ENCODE results near the gene OTULIN. TPM values are rescaled to one million over a fixed set of nuclear protein-coding genes. Genes with fewer than 3 reads are reported as not detected.

OTULIN gene
- total RNA-seq, 1 donor from 2014 or later: 31.1 TPM

DNA sequence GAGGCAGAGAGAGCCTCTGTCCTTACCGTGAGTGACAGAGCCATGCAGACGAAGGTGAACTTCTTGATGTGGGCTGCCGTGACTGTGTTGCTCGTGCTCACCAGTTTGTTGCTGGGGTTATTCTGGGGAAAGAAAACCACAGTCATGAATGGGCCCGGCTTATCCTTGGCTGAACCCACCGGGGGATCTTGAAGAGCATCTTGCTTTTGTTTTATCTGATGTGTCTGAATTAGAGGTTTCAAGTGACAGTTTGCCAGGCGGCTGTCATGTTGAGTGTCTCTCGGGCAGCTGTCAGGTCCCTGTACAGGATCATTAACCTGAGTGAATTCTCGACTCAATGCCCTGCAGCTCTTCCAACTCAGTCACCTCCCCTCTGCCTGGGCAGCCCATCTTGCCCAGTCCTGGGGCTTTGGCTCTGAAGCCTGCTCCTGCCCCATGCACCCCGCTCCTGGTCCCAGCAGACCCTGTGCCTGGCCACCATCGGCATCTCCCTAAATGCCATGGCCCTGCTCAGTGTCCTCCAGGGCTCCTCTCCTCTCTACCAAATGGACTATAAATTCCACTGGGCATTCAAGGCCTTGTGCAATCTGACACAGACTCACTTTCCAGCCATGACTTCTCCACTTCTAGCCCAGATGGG lies 77.4 kb downstream of the OTULIN start:
- Mint-ChIP-seq H3K27me3 (no peaks in the 10 kb centered on the region), H3K4me1 (ENCODE audit: unreplicated experiment) (peaks cover 5% of the 10 kb centered on the region), H3K36me3 (peaks cover 13% of the 10 kb centered on the region), H3K27ac (no peak overlapping the region), H3K4me3 (no peak overlapping the region), H3K9me3 (no peaks in the 10 kb centered on the region)
- TF ChIP-seq, protein P1, sequence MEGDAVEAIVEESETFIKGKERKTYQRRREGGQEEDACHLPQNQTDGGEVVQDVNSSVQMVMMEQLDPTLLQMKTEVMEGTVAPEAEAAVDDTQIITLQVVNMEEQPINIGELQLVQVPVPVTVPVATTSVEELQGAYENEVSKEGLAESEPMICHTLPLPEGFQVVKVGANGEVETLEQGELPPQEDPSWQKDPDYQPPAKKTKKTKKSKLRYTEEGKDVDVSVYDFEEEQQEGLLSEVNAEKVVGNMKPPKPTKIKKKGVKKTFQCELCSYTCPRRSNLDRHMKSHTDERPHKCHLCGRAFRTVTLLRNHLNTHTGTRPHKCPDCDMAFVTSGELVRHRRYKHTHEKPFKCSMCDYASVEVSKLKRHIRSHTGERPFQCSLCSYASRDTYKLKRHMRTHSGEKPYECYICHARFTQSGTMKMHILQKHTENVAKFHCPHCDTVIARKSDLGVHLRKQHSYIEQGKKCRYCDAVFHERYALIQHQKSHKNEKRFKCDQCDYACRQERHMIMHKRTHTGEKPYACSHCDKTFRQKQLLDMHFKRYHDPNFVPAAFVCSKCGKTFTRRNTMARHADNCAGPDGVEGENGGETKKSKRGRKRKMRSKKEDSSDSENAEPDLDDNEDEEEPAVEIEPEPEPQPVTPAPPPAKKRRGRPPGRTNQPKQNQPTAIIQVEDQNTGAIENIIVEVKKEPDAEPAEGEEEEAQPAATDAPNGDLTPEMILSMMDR (conservative IDR thresholded peaks at IDR 0.05): no peak
- DNase-seq (ENCODE audit: extremely low spot score, unreplicated experiment): no peak

DNA sequence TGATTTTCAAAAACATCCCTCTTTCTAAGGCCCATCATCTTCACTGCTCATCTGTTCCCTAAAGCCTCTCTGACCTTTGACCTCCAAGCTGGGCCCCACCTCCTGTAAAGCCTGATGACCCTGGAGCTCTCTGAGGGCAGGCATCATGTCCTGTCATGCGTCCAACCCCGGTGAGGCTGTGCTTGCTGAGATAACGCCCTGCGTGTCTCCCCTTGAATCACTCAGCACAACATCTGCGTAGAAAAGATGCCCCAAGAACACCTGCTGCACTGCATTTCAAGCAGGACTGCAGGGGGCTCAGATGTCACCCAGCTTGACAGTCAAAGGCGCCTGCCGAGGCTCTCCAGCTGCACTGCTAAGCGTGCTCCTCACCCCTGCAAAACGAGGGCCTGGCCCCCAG lies 78.0 kb downstream of the OTULIN start:
- H3K27ac Mint-ChIP-seq: no peak overlapping the region
- peaks cover 5% of the 10 kb centered on the region for H3K4me1 Mint-ChIP-seq (ENCODE audit: unreplicated experiment)
- H3K9me3 Mint-ChIP-seq: no peaks in the 10 kb centered on the region
- H3K36me3 Mint-ChIP-seq: peaks cover 13% of the 10 kb centered on the region
- no peaks in the 10 kb centered on the region for H3K27me3 Mint-ChIP-seq
- DNase-seq (ENCODE audit: extremely low spot score, unreplicated experiment): no peak
- TF ChIP-seq, protein P1 (conservative IDR thresholded peaks at IDR 0.05): no peak
- no peak overlapping the region for H3K4me3 Mint-ChIP-seq

GRCh38 chr5:14743601-14744295 lies 79.2 kb downstream of the OTULIN start:
- Mint-ChIP-seq H3K4me3 (no peak overlapping the region), H3K27ac (no peak overlapping the region), H3K9me3 (no peaks in the 10 kb centered on the region), H3K4me1 (ENCODE audit: unreplicated experiment) (peaks cover 5% of the 10 kb centered on the region), H3K27me3 (no peaks in the 10 kb centered on the region), H3K36me3 (peaks cover 13% of the 10 kb centered on the region)
- no peak for DNase-seq (ENCODE audit: extremely low spot score, unreplicated experiment)
- TF ChIP-seq, protein P1 (conservative IDR thresholded peaks at IDR 0.05): no peak

- Mint-ChIP-seq H3K4me3 (no peak overlapping the region), H3K9me3 (no peaks in the 10 kb centered on the region), H3K27ac (no peak overlapping the region), H3K27me3 (no peaks in the 10 kb centered on the region), H3K36me3 (peaks cover 16% of the 10 kb centered on the region), H3K4me1 (ENCODE audit: unreplicated experiment) (peaks cover 5% of the 10 kb centered on the region)
- no peak for DNase-seq (ENCODE audit: extremely low spot score, unreplicated experiment)
- TF ChIP-seq, protein P1 (conservative IDR thresholded peaks at IDR 0.05): no peak
These were observed 80.0 kb downstream of the OTULIN start for GRCh38 chr5:14744296-14745187.

GRCh38 chr5:14745188-14745563 lies 80.7 kb downstream of the OTULIN start:
- TF ChIP-seq, protein P1 (conservative IDR thresholded peaks at IDR 0.05): no peak
- H3K27me3 Mint-ChIP-seq: no peaks in the 10 kb centered on the region
- DNase-seq (ENCODE audit: extremely low spot score, unreplicated experiment): no peak
- H3K27ac Mint-ChIP-seq: no peak overlapping the region
- peaks cover 5% of the 10 kb centered on the region for H3K4me1 Mint-ChIP-seq (ENCODE audit: unreplicated experiment)
- no peak overlapping the region for H3K4me3 Mint-ChIP-seq
- H3K9me3 Mint-ChIP-seq: no peaks in the 10 kb centered on the region
- H3K36me3 Mint-ChIP-seq: peaks cover 21% of the 10 kb centered on the region
